GM12874 (cell line): ENCODE measurements around the gene PRKCA.

Experiments used
- TF ChIP-seq, protein P1 (sequence below): IDR thresholded peaks from 2 replicates; pipeline ENCODE4 v1.5.1; 2011; ENCODE audit warnings: low read depth, mild to moderate bottlenecking, control low read depth, low read length, moderate library complexity; ENCODE audit not compliant: insufficient read depth

Gene PRKCA

DNA sequence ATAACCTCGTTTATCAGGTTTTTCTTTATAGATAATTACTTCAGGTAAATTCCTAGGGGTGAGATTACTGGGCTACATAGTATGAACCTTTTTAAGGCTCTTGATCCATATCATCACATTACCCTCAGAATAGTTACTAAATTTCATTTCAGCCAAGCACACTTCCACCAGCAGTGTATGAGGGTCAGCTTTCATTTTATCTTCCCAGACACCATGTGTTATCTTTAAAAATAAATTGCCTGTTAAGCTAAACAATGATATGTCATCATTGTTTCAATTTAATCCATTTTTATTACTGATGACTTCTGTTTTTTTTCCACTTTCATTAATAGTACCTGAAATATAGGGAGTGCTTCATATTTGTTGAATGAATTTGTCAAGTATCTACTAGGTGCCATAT, 33.4 kb downstream of the PRKCA start:
- TF ChIP-seq, protein P1, sequence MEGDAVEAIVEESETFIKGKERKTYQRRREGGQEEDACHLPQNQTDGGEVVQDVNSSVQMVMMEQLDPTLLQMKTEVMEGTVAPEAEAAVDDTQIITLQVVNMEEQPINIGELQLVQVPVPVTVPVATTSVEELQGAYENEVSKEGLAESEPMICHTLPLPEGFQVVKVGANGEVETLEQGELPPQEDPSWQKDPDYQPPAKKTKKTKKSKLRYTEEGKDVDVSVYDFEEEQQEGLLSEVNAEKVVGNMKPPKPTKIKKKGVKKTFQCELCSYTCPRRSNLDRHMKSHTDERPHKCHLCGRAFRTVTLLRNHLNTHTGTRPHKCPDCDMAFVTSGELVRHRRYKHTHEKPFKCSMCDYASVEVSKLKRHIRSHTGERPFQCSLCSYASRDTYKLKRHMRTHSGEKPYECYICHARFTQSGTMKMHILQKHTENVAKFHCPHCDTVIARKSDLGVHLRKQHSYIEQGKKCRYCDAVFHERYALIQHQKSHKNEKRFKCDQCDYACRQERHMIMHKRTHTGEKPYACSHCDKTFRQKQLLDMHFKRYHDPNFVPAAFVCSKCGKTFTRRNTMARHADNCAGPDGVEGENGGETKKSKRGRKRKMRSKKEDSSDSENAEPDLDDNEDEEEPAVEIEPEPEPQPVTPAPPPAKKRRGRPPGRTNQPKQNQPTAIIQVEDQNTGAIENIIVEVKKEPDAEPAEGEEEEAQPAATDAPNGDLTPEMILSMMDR = no peak

DNA sequence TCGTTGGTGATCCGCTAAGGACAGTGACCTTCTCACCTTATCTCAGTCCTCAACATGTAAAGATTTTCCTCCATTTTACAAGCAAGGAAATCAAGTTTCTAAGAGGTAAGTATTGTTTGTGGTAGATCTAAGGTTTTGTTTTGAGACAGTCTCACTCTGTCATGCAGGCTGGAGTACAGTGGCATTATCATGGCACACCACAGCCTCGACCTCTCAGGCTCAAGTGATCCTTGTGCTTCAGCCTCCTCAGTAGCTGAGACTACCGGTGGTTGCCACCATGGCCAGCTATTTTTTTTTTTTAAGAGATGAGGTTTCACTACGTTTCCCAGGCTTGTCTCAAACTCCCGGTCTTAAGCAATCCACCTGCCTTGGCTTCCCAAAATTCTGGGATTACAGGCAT, 34.9 kb downstream of the PRKCA start:
- TF ChIP-seq, protein P1 = no peak

DNA sequence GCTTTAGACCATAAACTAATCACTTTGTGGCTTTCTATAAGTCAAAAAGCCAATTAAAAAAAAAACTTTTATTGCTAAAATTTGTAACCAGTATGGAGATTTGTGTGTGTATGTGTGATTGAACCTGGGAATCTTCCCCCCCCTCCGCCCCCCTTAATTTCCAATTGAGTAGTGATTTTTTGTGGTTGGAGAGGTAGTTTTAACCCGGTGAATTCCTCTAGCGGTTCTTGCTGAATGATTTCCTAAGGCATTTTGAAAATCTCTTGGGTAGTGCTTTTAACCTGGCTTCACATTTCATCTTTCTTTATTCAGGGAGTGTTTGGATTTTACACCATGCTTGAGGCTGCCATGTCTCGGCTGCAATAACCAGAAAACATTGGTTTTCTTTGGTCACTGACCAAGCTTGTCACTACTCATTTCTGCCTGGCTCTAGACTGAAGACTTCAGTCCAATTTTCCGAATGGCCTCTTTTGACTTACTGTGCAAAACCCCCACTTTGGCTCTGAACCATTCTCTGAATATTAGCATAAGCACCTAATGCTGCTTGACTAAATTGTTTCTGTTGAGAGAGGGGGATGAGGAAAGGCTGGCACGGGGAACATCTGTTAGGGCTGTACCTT, 35.6 kb downstream of the PRKCA start:
- TF ChIP-seq, protein P1 = no peak

DNA sequence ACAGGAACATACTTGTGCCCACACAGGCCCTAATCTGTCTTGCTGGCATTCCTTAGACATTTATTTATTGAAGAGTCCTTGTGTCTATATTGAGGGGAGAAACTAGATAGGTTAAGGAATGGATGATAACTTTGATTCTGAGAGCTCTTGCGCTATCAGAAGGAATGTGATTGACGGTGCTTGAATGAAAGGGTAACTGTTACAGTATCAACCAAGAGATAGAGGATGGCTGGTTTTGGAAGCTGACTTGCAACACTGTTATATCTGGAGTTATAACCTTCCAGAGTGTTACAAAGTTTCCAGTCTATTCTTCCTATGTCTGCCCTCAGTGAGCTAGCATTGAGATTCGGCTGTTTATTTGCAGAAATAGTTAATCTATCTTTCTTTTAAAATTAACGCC, 36.5 kb downstream of the PRKCA start:
- TF ChIP-seq, protein P1 = no peak

DNA sequence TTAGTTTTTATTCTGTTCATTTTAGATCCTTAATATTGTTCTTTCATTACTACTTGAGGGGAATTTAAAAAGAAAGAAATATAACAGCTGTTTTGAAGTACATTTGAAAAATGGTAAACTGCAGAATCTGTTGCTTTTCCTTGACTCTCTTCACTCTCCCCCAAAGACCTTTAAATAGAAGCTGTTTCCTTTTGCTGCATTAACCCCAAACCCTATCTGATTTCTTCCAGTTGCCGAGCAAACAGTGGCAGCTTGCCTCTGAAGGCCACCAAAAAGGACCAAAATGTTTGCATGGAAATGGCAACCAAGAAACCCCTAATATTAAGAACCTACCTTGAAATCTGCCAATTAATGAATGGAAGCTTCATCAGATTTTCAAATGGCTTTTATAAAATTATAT, 37.1 kb downstream of the PRKCA start:
- TF ChIP-seq, protein P1 = no peak

DNA sequence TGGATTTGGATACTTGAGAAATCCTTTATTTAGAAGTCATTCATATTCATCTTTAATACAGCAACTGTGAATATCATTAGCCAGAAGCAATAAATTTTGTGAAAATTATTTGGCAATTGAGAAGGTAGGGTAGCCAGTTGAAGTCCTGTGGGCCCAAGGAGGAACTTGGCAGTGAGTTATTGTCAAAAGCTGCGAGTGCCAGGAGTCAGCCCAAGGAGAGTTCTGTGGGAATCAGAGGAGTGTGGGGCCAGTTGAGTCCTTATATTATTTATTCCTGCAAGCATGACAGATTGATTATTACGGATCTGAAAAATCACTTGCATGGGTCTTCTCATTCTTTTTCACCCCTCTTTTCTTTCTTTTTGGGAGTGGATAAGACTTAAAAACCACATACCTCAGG, 38.3 kb downstream of the PRKCA start:
- TF ChIP-seq, protein P1 = no peak

DNA sequence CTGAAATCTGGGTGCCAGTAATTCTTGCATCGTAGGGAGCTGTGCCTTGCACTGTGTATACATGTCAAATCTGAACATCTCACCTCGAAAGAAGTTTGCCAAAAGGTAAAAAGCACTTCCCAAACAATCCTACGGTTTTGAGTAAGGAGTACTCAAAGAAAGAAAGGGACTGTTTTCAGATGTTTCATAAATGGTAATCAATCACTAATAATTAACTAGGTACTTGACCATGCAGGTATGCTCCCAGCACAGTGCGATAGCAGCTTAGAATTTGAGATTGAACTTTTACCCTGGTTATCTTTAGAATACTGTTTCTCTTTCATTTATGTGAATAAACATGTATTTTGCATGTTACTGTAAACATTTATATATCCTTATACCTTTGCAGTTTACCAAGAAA, 39.0 kb downstream of the PRKCA start:
- TF ChIP-seq, protein P1 = no peak
